HG02938 (cell line): ENCODE data around the gene MYH13.

ENCODE experiments used
- ATAC-seq: cut with Tn5 transposase; IDR thresholded peaks from one replicate; pipeline ENCODE4 v1.9.1; 2021; ENCODE audit warnings: mild to moderate bottlenecking, moderate library complexity; ENCODE audit not compliant: unreplicated experiment

Gene MYH13

GRCh38 chr17:10262451-10262850 lies 110.4 kb downstream of the MYH13 start:
- ATAC-seq, result no peak

GRCh38 chr17:10261098-10261497 lies 111.7 kb downstream of the MYH13 start:
- no peak for ATAC-seq

- ATAC-seq, result peak; percentile 87
These were observed 121.4 kb downstream of the MYH13 start for GRCh38 chr17:10251212-10251948.
